OCI-LY1 (cell line): ENCODE results near the gene KANSL3.

ENCODE experiments used
- EZH2 ChIP-seq: fragments of 200-600 bp; sonication (generic), shearing (Covaris generic); IDR thresholded peaks from 2 replicates; pipeline ENCODE4 v1.8.0; 2017; ENCODE audit warnings: borderline replicate concordance, mixed run types, mild to moderate bottlenecking, antibody characterized with exemption, low read length, moderate library complexity, mixed read lengths
- TF ChIP-seq, protein P1 (sequence below): fragments of 200-600 bp; sonication (generic), shearing (Covaris generic); IDR thresholded peaks from 2 replicates; pipeline ENCODE4 v1.5.1; 2017; ENCODE audit warnings: mild to moderate bottlenecking, antibody characterized with exemption, low read length, moderate library complexity, mixed read lengths

- TF ChIP-seq, protein P1, sequence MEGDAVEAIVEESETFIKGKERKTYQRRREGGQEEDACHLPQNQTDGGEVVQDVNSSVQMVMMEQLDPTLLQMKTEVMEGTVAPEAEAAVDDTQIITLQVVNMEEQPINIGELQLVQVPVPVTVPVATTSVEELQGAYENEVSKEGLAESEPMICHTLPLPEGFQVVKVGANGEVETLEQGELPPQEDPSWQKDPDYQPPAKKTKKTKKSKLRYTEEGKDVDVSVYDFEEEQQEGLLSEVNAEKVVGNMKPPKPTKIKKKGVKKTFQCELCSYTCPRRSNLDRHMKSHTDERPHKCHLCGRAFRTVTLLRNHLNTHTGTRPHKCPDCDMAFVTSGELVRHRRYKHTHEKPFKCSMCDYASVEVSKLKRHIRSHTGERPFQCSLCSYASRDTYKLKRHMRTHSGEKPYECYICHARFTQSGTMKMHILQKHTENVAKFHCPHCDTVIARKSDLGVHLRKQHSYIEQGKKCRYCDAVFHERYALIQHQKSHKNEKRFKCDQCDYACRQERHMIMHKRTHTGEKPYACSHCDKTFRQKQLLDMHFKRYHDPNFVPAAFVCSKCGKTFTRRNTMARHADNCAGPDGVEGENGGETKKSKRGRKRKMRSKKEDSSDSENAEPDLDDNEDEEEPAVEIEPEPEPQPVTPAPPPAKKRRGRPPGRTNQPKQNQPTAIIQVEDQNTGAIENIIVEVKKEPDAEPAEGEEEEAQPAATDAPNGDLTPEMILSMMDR: no peak
- no peak for TF ChIP-seq EZH2
Measured at GRCh38 chr2:96622544-96622943, 15.6 kb downstream of the KANSL3 start.
